ENCODE results near the gene CABP1. TPM values are rescaled to one million over a fixed set of nuclear protein-coding genes. Genes with fewer than 3 reads are reported as not detected.

CABP1 gene
- total and polyA plus RNA-seq, 2 of the 13 experiments (the other 11 are each of a cell fraction or from before 2014, with no cell fraction given) = not detected

DNA sequence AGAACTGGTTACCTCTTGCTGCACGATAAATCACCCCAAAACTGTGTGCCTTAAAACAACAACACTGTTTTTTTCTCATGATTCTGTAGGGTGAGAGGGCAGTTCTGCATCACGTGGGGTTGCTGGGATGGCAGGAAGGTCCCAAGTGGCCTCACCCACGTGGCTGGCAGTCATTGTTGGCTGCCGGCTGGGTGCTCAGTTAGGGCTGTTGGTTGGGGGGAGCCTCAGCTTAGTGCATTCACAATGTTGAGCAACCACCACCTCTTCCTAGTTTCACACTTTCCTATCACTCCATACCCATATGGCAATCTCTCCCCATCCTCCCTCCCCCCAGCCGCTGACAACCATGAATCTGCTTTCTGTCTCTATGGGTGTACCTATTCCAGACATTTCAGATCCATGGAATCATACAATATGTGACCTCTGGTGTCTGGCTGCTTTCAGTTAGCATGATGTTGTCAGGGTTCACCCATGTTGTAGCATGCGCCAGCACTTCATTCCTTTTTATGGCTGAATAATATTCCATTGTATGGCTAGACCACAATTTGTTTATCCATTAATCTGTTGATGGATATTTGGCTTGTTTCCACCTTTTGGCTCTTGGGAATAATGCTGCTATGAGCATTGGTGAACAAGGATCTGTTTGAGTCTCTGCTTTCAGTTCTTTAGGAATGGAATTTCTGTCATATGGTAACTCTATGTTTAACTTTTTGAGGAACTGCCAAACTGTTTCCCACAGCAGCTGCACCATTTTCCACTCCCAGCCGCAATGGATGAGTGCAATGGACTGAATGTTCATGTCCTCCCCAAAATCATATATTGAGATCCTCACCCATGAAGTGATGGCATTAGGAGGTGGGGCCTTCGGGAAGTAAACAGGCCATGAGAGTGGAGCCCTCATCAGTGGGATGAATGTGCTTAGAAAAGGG lies 48.0 kb upstream of the CABP1 start:
- 42% methylated on average over 8 of the region's 8 CpGs for WGBS (ENCODE audit: low lambda C conversion rate)
- CTCF ChIA-PET (ENCODE audit: low intra/inter-chr PET ratio, low total read pairs) = no interaction called here

More for the DNA sequence above, 48.0 kb upstream of the CABP1 start:
- Histone ChIP-seq H2AFZ (ENCODE audit: low read length) (no peak overlapping the region), H3K4me3 (replicated peaks in 1 of 3; ENCODE audit: insufficient read depth in 1 of 3, low read depth in 2 of 3, low read length in 3 of 3) (no peak overlapping the region), H3K27ac (ENCODE audit: extremely low read length, insufficient read depth, low read length) (no peak overlapping the region), H3K4me1 (ENCODE audit: insufficient read depth, low read length) (peaks cover 15% of the 10 kb centered on the region), H3K36me3 (replicated peaks in 1 of 2; ENCODE audit: control insufficient read depth in 1 of 2, insufficient read depth in 2 of 2, low read length in 2 of 2) (no peaks in the 10 kb centered on the region), H3K79me2 (ENCODE audit: insufficient read depth, low read length) (no peaks in the 10 kb centered on the region), H4K20me1 (ENCODE audit: insufficient read depth, low read length) (no peaks in the 10 kb centered on the region), H3K9me3 (ENCODE audit: low read length) (no peaks in the 10 kb centered on the region), H3K9ac (ENCODE audit: insufficient read depth, low read depth, low read length) (no peak overlapping the region), H3K4me2 (ENCODE audit: low read depth, low read length) (no peak overlapping the region), H3K27me3 (ENCODE audit: control insufficient read depth in 1 of 2, insufficient read depth in 2 of 2, low read length in 2 of 2) (peaks cover 5 to 10% of the 10 kb centered on the region in 2 experiments; a peak in 4 of 5 replicates)
- TF ChIP-seq USF2 (IDR thresholded peaks at IDR 0.05; ENCODE audit: low read depth, low read length) = peak; percentile 24; the same call in 1 of the 2 replicates
- no peak for TF ChIP-seq USF2 (CRISPR knock-in tag; IDR thresholded peaks at IDR 0.05; ENCODE audit: borderline replicate concordance)
- TF ChIP-seq NCOA1 (CRISPR knock-in tag; IDR thresholded peaks at IDR 0.05) = no peak
- TF ChIP-seq ZNF337 (CRISPR knock-in tag; IDR thresholded peaks at IDR 0.05; ENCODE audit: borderline replicate concordance, low read depth) = no peak
- TF ChIP-seq, protein P1, sequence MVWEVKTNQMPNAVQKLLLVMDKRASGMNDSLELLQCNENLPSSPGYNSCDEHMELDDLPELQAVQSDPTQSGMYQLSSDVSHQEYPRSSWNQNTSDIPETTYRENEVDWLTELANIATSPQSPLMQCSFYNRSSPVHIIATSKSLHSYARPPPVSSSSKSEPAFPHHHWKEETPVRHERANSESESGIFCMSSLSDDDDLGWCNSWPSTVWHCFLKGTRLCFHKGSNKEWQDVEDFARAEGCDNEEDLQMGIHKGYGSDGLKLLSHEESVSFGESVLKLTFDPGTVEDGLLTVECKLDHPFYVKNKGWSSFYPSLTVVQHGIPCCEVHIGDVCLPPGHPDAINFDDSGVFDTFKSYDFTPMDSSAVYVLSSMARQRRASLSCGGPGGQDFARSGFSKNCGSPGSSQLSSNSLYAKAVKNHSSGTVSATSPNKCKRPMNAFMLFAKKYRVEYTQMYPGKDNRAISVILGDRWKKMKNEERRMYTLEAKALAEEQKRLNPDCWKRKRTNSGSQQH (CRISPR knock-in tag; IDR thresholded peaks at IDR 0.05; ENCODE audit: low read depth) = no peak
- TF ChIP-seq AGO2 (optimal IDR thresholded peaks at IDR 0.05; ENCODE audit: low read depth, low read length) = no peak
- TF ChIP-seq ZNF616 (CRISPR knock-in tag; IDR thresholded peaks at IDR 0.05; ENCODE audit: low read depth) = no peak
- TF ChIP-seq ZNF883 (CRISPR knock-in tag; IDR thresholded peaks at IDR 0.05; ENCODE audit: not compliant biosample characterization) = no peak
- TF ChIP-seq SP1 (IDR thresholded peaks at IDR 0.05) = no peak
- TF ChIP-seq SP1 (CRISPR knock-in tag; IDR thresholded peaks at IDR 0.05) = no peak
- DNase-seq (ENCODE audit: low spot score) (no peak), ATAC-seq (no peak), FAIRE-seq (no peak)
- in situ Hi-C loops (cut with HindIII; ENCODE audit: extremely low pct_ligation_motif_present, low pct_unique_long_range_greater_than_20kb) = no loop called here
- POLR2A ChIA-PET = no interaction called here
- intact Hi-C loops (cut with micrococcal nuclease; ENCODE audit: unreplicated experiment) = no loop called here
- BruUV-seq (replicated peaks) = no TSS peak
